PC-3 (cell line): ENCODE data around the gene ADARB2. TPM values are rescaled to one million over a fixed set of nuclear protein-coding genes. Genes with fewer than 3 reads are reported as not detected.

ENCODE experiments used
- ATAC-seq: fragments of 200-7000 bp; cut with Tn5 transposase; 2 replicates; pipeline ENCODE4 v1.9.1; 2020; ENCODE audit warnings: mild to moderate bottlenecking, moderate library complexity
- BruUV-seq: library from RNA; stranded (reverse); fragments of 400-500 nt; replicated peaks from 2 replicates; lab custom pipeline; 2021; lab: Mats Ljungman, UMichigan
- CTCF ChIA-PET: fragments of 300-600 bp; sonication (Branson Sonifier 250); formaldehyde crosslinking; loops from one replicate; lab custom pipeline; 2022; ENCODE audit warnings: antibody characterized with exemption; lab: Charles Lee
- POLR2A ChIA-PET: fragments of 300-600 bp; sonication (Branson Sonifier 250); formaldehyde crosslinking; loops from one replicate; lab custom pipeline; 2022; ENCODE audit warnings: antibody characterized with exemption; ENCODE audit not compliant: unreplicated experiment; lab: Charles Lee
- DNase-seq: peaks from one replicate; pipeline ENCODE4 v3.0.0-alpha.2; 2015
- H2AFZ ChIP-seq: fragments of 300-600 bp; sonication (generic); 2 replicates; pipeline ENCODE4 v1.6.0; 2016; ENCODE audit warnings: antibody characterized with exemption, low read length
- H3F3A ChIP-seq: fragments of 300-600 bp; sonication (generic); one replicate; pipeline ENCODE4 v1.6.0; 2017; ENCODE audit warnings: antibody characterized with exemption, low read length, control low read depth, mild to moderate bottlenecking; ENCODE audit not compliant: unreplicated experiment
- H3K27ac ChIP-seq: fragments of 300-600 bp; sonication (generic); 2 replicates; pipeline ENCODE4 v1.5.1; 2016; ENCODE audit warnings: mild to moderate bottlenecking, low read length
- H3K27me3 ChIP-seq: fragments of 300-600 bp; sonication (generic); 2 replicates; pipeline ENCODE4 v1.6.1; 2016; ENCODE audit warnings: low read length, mixed read lengths
- H3K36me3 ChIP-seq: fragments of 300-600 bp; sonication (generic); 2 replicates; pipeline ENCODE4 v1.6.1; 2016; ENCODE audit warnings: low read depth, mixed run types, low read length, mixed read lengths
- H3K4me1 ChIP-seq: fragments of 300-600 bp; sonication (generic); 2 replicates; pipeline ENCODE4 v1.5.1; 2016; ENCODE audit warnings: low read length; ENCODE audit not compliant: insufficient read depth
- H3K4me2 ChIP-seq: fragments of 300-600 bp; sonication (generic); 2 replicates; pipeline ENCODE4 v1.6.0; 2016; ENCODE audit warnings: low read length
- H3K4me3 ChIP-seq: fragments of 300-600 bp; sonication (generic); 2 replicates; pipeline ENCODE4 v1.5.1; 2016; ENCODE audit warnings: mild to moderate bottlenecking, low read length, mixed read lengths
- H3K79me2 ChIP-seq: fragments of 300-600 bp; sonication (generic); 2 replicates; pipeline ENCODE4 v1.6.1; 2017; ENCODE audit warnings: low read length, mixed read lengths
- H3K9ac ChIP-seq: fragments of 300-600 bp; sonication (generic); 2 replicates; pipeline ENCODE4 v1.6.0; 2016; ENCODE audit warnings: mild to moderate bottlenecking, low read length
- H3K9me2 ChIP-seq: fragments of 300-600 bp; sonication (generic); replicated peaks from 2 replicates; pipeline ENCODE4 v1.6.1; 2016; ENCODE audit warnings: mixed run types, low read length, mixed read lengths
- H3K9me3 ChIP-seq: fragments of 300-600 bp; sonication (generic); 2 replicates; pipeline ENCODE4 v1.6.1; 2016; ENCODE audit warnings: low read length, mixed read lengths
- H4K20me1 ChIP-seq: fragments of 300-600 bp; sonication (generic); 2 replicates; pipeline ENCODE4 v1.6.1; 2016; ENCODE audit warnings: low read length, mixed read lengths
- EZH2 ChIP-seq: fragments of 300-600 bp; sonication (generic); IDR thresholded peaks from one replicate; pipeline ENCODE4 v1.6.1; 2017; ENCODE audit warnings: antibody characterized with exemption, mild to moderate bottlenecking, low read length; ENCODE audit not compliant: unreplicated experiment
- EZH2phosphoT487 ChIP-seq: fragments of 300-600 bp; sonication (generic); IDR thresholded peaks from 2 replicates; pipeline ENCODE4 v1.6.1; 2018; ENCODE audit warnings: mild to moderate bottlenecking, antibody characterized with exemption, low read length, borderline replicate concordance
- intact Hi-C: fragments of 100-400 bp; cut with micrococcal nuclease; formaldehyde crosslinking; loops from 2 replicates; pipeline ENCODE4 v1.9.0; 2023
- total RNA-seq: library from RNA; depleted of rRNA; stranded (reverse); fragments of >200 nt; gene quantifications from 2 replicates; pipeline ENCODE4 v1.2.3, GENCODE V29; 2014
- TF ChIP-seq, protein P1 (sequence below): fragments of 300-600 bp; sonication (generic); conservative IDR thresholded peaks from 2 replicates; pipeline ENCODE4 v1.5.1; 2017; ENCODE audit warnings: antibody characterized with exemption, low read depth, mild to moderate bottlenecking, low read length

ADARB2 gene
- total RNA-seq, 1 experiment from 2014 or later: not detected

DNA sequence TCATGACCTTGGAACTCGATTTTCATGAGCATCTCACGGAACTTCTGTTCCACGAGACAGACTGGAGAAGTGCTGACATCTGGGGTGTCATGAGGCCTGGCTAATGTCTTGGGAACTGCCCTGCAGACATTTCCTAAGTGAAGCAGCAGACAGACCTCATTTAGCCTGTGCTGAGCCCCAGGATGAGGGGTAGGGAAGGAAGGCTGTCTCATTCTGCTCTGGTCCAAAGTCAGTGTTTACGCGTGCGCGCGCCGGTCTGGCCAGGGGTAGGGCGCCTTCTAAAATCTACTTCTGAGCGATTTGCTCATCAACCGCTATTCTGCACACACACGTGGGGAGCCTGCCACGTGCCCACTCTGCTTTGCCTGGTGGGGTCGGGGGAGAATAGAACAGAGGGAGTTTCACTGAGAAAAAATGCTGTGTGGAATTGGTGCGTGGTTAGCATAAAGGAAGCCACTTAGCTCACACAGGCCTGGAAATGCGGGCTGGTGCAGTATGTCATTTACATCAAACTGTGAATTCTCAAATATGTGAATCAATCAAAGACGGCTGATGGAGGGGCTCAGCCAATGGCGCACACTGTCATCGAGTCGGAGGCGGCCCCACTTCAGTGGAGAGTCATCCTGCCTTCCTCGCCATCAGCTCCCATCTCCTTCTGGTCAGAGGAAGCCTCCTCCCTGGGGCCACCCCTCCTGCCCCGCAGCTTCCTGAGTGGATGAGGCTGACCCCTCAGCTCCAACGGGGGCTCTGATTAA, 335.1 kb downstream of the ADARB2 start:
- no peaks in the 10 kb centered on the region for H3K9me2 ChIP-seq
- H3K9me3 ChIP-seq: no peaks in the 10 kb centered on the region
- ChIA-PET CTCF (no interaction called here), POLR2A (no interaction called here)
- TF ChIP-seq, protein P1, sequence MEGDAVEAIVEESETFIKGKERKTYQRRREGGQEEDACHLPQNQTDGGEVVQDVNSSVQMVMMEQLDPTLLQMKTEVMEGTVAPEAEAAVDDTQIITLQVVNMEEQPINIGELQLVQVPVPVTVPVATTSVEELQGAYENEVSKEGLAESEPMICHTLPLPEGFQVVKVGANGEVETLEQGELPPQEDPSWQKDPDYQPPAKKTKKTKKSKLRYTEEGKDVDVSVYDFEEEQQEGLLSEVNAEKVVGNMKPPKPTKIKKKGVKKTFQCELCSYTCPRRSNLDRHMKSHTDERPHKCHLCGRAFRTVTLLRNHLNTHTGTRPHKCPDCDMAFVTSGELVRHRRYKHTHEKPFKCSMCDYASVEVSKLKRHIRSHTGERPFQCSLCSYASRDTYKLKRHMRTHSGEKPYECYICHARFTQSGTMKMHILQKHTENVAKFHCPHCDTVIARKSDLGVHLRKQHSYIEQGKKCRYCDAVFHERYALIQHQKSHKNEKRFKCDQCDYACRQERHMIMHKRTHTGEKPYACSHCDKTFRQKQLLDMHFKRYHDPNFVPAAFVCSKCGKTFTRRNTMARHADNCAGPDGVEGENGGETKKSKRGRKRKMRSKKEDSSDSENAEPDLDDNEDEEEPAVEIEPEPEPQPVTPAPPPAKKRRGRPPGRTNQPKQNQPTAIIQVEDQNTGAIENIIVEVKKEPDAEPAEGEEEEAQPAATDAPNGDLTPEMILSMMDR: no peak
- no peak for TF ChIP-seq EZH2
- TF ChIP-seq EZH2phosphoT487: no peak
- BruUV-seq: no TSS peak
- H3K4me3 ChIP-seq: no peak overlapping the region
- H4K20me1 ChIP-seq: no peaks in the 10 kb centered on the region
- no peak overlapping the region for H2AFZ ChIP-seq
- intact Hi-C loops: no loop called here
- ATAC-seq (no peak), DNase-seq (no peak)
- no peaks in the 10 kb centered on the region for H3F3A ChIP-seq
- H3K4me1 ChIP-seq: no peaks in the 10 kb centered on the region
- no peaks in the 10 kb centered on the region for H3K36me3 ChIP-seq
- no peak overlapping the region for H3K9ac ChIP-seq
- H3K4me2 ChIP-seq: no peak overlapping the region
- H3K27me3 ChIP-seq: no peaks in the 10 kb centered on the region
- no peak overlapping the region for H3K27ac ChIP-seq
- no peaks in the 10 kb centered on the region for H3K79me2 ChIP-seq

DNA sequence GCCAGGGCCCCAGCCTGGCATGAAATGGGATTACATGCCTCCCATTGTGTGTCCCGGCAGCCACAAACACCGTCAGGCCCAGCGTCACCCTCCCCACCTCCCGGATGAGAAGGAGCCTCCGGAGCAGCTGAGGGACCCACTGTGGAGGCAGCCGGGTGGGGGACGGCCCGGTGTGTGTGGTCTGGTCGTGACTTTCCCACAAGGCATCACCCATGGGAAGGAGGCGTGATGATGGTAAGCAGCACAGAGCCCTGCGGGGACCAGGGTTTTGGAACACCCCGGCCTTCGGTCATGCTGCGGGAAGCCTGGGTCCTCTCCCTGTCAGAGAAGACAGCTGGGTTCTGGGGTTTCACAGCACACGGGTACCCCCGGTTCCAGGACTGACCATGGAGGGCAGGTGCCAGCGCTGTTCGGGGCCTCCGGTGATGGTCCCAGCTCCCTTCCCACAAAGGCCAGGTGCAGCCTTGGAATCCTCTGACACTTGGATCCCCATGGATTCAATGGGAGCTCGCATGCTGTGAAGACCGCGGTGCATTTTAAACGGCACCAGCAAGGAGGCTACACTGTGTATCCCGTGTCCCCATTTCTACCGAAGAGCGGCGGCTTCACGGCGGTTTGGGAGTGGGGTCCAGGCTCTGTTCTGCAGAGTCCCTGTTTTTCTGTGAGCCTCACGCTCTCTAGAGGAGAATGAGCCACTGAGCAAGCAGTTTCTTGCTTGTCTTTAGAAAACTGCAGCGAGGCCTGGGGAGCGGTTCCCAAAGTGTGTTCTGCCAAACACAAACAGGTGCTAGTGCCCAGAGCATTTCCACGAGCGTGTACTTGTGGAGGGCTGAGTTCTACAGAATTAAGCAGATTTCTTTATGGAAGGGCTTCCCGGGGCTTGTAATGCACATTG, 336.0 kb downstream of the ADARB2 start:
- POLR2A ChIA-PET: no interaction called here
- Histone ChIP-seq H3K9ac (no peak overlapping the region), H3K79me2 (no peaks in the 10 kb centered on the region), H3K36me3 (no peaks in the 10 kb centered on the region), H2AFZ (no peak overlapping the region), H3K4me2 (no peak overlapping the region), H3K9me3 (no peaks in the 10 kb centered on the region), H3K4me1 (no peaks in the 10 kb centered on the region), H3K4me3 (no peak overlapping the region), H3F3A (no peaks in the 10 kb centered on the region), H3K27me3 (no peaks in the 10 kb centered on the region), H3K27ac (no peak overlapping the region), H3K9me2 (no peaks in the 10 kb centered on the region), H4K20me1 (no peaks in the 10 kb centered on the region)
- ATAC-seq (no peak), DNase-seq (no peak)
- intact Hi-C loops: no loop called here
- TF ChIP-seq EZH2 (no peak), EZH2phosphoT487 (no peak)
- TF ChIP-seq, protein P1: no peak
- CTCF ChIA-PET: no interaction called here
- no TSS peak for BruUV-seq
